H1 (cell line): ENCODE measurements around the gene LIMK1. TPM values are rescaled to one million over a fixed set of nuclear protein-coding genes. Genes with fewer than 3 reads are reported as not detected.

Source experiments
- CTCF ChIA-PET: fragments of 300-600 bp; sonication (Branson Sonifier 250); formaldehyde crosslinking; loops from one replicate; lab custom pipeline; 2021; ENCODE audit not compliant: partially characterized antibody; lab: Charles Lee
- POLR2A ChIA-PET: fragments of 300-600 bp; sonication (Branson Sonifier 250); formaldehyde crosslinking; loops from one replicate; lab custom pipeline; 2021; ENCODE audit warnings: inconsistent platforms; ENCODE audit not compliant: partially characterized antibody; lab: Charles Lee
- DNase-seq, 2 experiments: peaks; one replicate each; pipeline versions ENCODE4 v3.0.0 to v3.0.0-alpha.2; 2010 to 2022; ENCODE audit warnings: low spot score in 2 of 2, low read depth in 1 of 2, mixed read lengths in 1 of 2
- FAIRE-seq: peaks from 2 replicates; lab custom pipeline; 2011; peaks lifted over from hg19 to GRCh38; lab: Jason Lieb, UNC
- H2AFZ ChIP-seq: 2 replicates; pipeline ENCODE4 v1.8.1; 2012; ENCODE audit warnings: low read length, inconsistent platforms
- H2AK5ac ChIP-seq: 2 replicates; pipeline ENCODE4 v1.6.1; 2013; ENCODE audit warnings: low read depth, low read length
- H2BK120ac ChIP-seq: replicated peaks from 2 replicates; pipeline ENCODE3; 2013; ENCODE audit warnings: low read depth, low read length, inconsistent platforms
- H2BK12ac ChIP-seq: 2 replicates; pipeline ENCODE4 v1.6.1; 2013; ENCODE audit warnings: low read depth, low read length
- H2BK15ac ChIP-seq: 2 replicates; pipeline ENCODE4 v1.6.1; 2013; ENCODE audit warnings: low read length
- H2BK20ac ChIP-seq: 2 replicates; pipeline ENCODE4 v1.6.1; 2013; ENCODE audit warnings: low read length
- H2BK5ac ChIP-seq: 2 replicates; pipeline ENCODE4 v1.6.1; 2013; ENCODE audit warnings: low read depth, low read length
- H3K14ac ChIP-seq: 2 replicates; pipeline ENCODE4 v1.6.1; 2013; ENCODE audit warnings: inconsistent platforms; ENCODE audit not compliant: insufficient read length
- H3K18ac ChIP-seq: 2 replicates; pipeline ENCODE4 v1.6.1; 2013; ENCODE audit warnings: low read length; ENCODE audit errors: extremely low read depth
- H3K23ac ChIP-seq: 2 replicates; pipeline ENCODE4 v1.6.1; 2013; ENCODE audit warnings: inconsistent platforms; ENCODE audit not compliant: insufficient read length
- H3K23me2 ChIP-seq: 2 replicates; pipeline ENCODE4 v1.6.1; 2013; ENCODE audit warnings: low read depth, low read length
- H3K27ac ChIP-seq: 2 replicates; pipeline ENCODE4 v1.6.1; 2011; ENCODE audit warnings: low read depth, low read length, inconsistent platforms
- H3K27me3 ChIP-seq, 4 experiments: replicated peaks in 1 of 4; 1 replicate in 1 of 4; 2 replicates in 3 of 4; pipeline versions ENCODE4 v1.6.1 to v1.8.1; 2011 to 2013; ENCODE audit warnings: low read length in 3 of 4, mild to moderate bottlenecking in 3 of 4, inconsistent platforms in 2 of 4, mixed read lengths in 2 of 4, moderate library complexity in 1 of 4; ENCODE audit not compliant: control insufficient read depth in 3 of 4, insufficient read depth in 3 of 4; ENCODE audit errors: extremely low read depth in 1 of 4
- H3K36me3 ChIP-seq, 4 experiments: 2 replicates each; pipeline versions ENCODE4 v1.6.1 to v1.8.1; 2011 to 2013; ENCODE audit warnings: mild to moderate bottlenecking in 4 of 4, low read length in 3 of 4, moderate library complexity in 2 of 4, control low read depth in 1 of 4, inconsistent platforms in 1 of 4; ENCODE audit not compliant: insufficient read depth in 4 of 4, control insufficient read depth in 2 of 4
- H3K4ac ChIP-seq: replicated peaks from 2 replicates; pipeline ENCODE3; 2013; ENCODE audit warnings: low read length, low read depth, mixed read lengths, inconsistent platforms; ENCODE audit not compliant: insufficient read length
- H3K4me1 ChIP-seq, 4 experiments: replicated peaks in 1 of 4; 1 replicate in 1 of 4; 2 replicates in 3 of 4; pipeline versions ENCODE4 v1.6.1 to v1.8.1; 2011 to 2013; ENCODE audit warnings: low read length in 3 of 4, inconsistent platforms in 2 of 4, mixed read lengths in 1 of 4; ENCODE audit not compliant: insufficient read depth in 4 of 4, control insufficient read depth in 3 of 4
- H3K4me2 ChIP-seq, 2 experiments: 2 replicates each; pipeline versions ENCODE4 v1.6.1 to v1.8.1; 2011 to 2013; ENCODE audit warnings: low read depth in 2 of 2, low read length in 2 of 2, control low read depth in 1 of 2, inconsistent platforms in 1 of 2, mild to moderate bottlenecking in 1 of 2; ENCODE audit not compliant: insufficient read depth in 1 of 2
- H3K4me3 ChIP-seq, 4 experiments: fragments of 200-600, 300-600 bp in 1 of 4; sonication (generic), shearing (Covaris generic), sonication (Bioruptor Twin) in 1 of 4; 2 replicates each; pipeline versions ENCODE4 v1.5.1 to v1.8.1; 2011 to 2016; ENCODE audit warnings: low read length in 4 of 4, low read depth in 3 of 4, control low read depth in 2 of 4, inconsistent platforms in 2 of 4, mild to moderate bottlenecking in 2 of 4, mixed read lengths in 1 of 4, moderate library complexity in 1 of 4; ENCODE audit not compliant: insufficient read depth in 2 of 4; ENCODE audit errors: extremely low read depth in 1 of 4
- H3K56ac ChIP-seq: replicated peaks from 2 replicates; pipeline ENCODE3; 2013; ENCODE audit warnings: low read depth, mild to moderate bottlenecking, mixed read lengths, low read length, inconsistent platforms; ENCODE audit not compliant: insufficient read length
- H3K79me1 ChIP-seq: 2 replicates; pipeline ENCODE4 v1.6.1; 2013; ENCODE audit warnings: low read depth, low read length, control low read depth
- H3K79me2 ChIP-seq, 2 experiments: 2 replicates each; pipeline versions ENCODE4 v1.6.1 to v1.8.1; 2012 to 2013; ENCODE audit warnings: low read length in 2 of 2, mild to moderate bottlenecking in 2 of 2, inconsistent platforms in 1 of 2; ENCODE audit not compliant: insufficient read depth in 2 of 2, control insufficient read depth in 1 of 2
- H3K9ac ChIP-seq, 4 experiments: replicated peaks in 1 of 4; 1 replicate in 1 of 4; 2 replicates in 3 of 4; pipeline versions ENCODE4 v1.6.1 to v1.8.1; 2011 to 2013; ENCODE audit warnings: low read depth in 3 of 4, low read length in 3 of 4, control low read depth in 2 of 4, mild to moderate bottlenecking in 2 of 4, moderate library complexity in 2 of 4, inconsistent platforms in 1 of 4; ENCODE audit errors: extremely low read depth in 1 of 4
- H3K9me3 ChIP-seq, 2 experiments: 2 replicates each; pipeline versions ENCODE4 v1.6.1 to v1.8.1; 2012 to 2013; ENCODE audit warnings: mild to moderate bottlenecking in 2 of 2, moderate library complexity in 2 of 2, control low read depth in 1 of 2, inconsistent platforms in 1 of 2, low read depth in 1 of 2, low read length in 1 of 2, mixed read lengths in 1 of 2; ENCODE audit not compliant: insufficient read depth in 2 of 2
- H4K20me1 ChIP-seq, 2 experiments: replicated peaks in 1 of 2; 2 replicates each; pipeline versions ENCODE3 to v1.8.1; 2011 to 2013; ENCODE audit warnings: inconsistent platforms in 2 of 2, low read length in 2 of 2, mild to moderate bottlenecking in 1 of 2; ENCODE audit not compliant: insufficient read depth in 2 of 2, control insufficient read depth in 1 of 2
- H4K5ac ChIP-seq: 2 replicates; pipeline ENCODE4 v1.6.1; 2013; ENCODE audit warnings: low read length, low read depth, mixed read lengths, inconsistent platforms; ENCODE audit not compliant: insufficient read length
- H4K8ac ChIP-seq: 2 replicates; pipeline ENCODE4 v1.8.0; 2013; ENCODE audit warnings: mild to moderate bottlenecking, moderate library complexity, low read length, inconsistent platforms; ENCODE audit not compliant: insufficient read depth; ENCODE audit errors: extremely low read depth
- H4K91ac ChIP-seq: replicated peaks from 2 replicates; pipeline ENCODE3; 2013; ENCODE audit warnings: low read length, mixed read lengths, inconsistent platforms; ENCODE audit not compliant: insufficient read length
- BCL11A ChIP-seq, 2 experiments: IDR thresholded peaks; one replicate each; pipeline ENCODE4 v1.6.1; 2011; ENCODE audit warnings: low read depth in 2 of 2, low read length in 2 of 2, mild to moderate bottlenecking in 2 of 2
- CHD1 ChIP-seq: IDR thresholded peaks from 2 replicates; pipeline ENCODE4 v1.6.1; 2012; ENCODE audit warnings: low read depth, low read length, improper control_type of control experiment
- EP300 ChIP-seq, 2 experiments: IDR thresholded peaks; 1 replicate in 1 of 2; 2 replicates in 1 of 2; pipeline ENCODE4 v1.6.1; 2011 to 2012; ENCODE audit warnings: low read depth in 2 of 2, low read length in 2 of 2, mild to moderate bottlenecking in 2 of 2, borderline replicate concordance in 1 of 2, inconsistent platforms in 1 of 2, moderate library complexity in 1 of 2
- HDAC6 ChIP-seq: IDR thresholded peaks from one replicate; pipeline ENCODE4 v1.7.1; 2012; ENCODE audit warnings: low read depth, mild to moderate bottlenecking, inconsistent platforms, low read length, moderate library complexity
- MAFK ChIP-seq: IDR thresholded peaks from 2 replicates; pipeline ENCODE4 v1.6.1; 2012; ENCODE audit warnings: low read depth, mild to moderate bottlenecking, improper control_type of control experiment, low read length
- POLR2AphosphoS5 ChIP-seq: IDR thresholded peaks from 2 replicates; pipeline ENCODE4 v1.6.1; 2011; ENCODE audit warnings: low read depth, low read length
- RAD21 ChIP-seq, 2 experiments: IDR thresholded peaks in 1 of 2; conservative IDR thresholded peaks in 1 of 2; 2 replicates each; pipeline ENCODE4 v1.6.1; 2011; ENCODE audit warnings: low read depth in 2 of 2, low read length in 2 of 2, improper control_type of control experiment in 1 of 2, inconsistent platforms in 1 of 2, mild to moderate bottlenecking in 1 of 2, moderate library complexity in 1 of 2
- RBBP5 ChIP-seq: IDR thresholded peaks from 2 replicates; pipeline ENCODE4 v1.7.1; 2012; ENCODE audit warnings: low read depth, mild to moderate bottlenecking, inconsistent platforms, low read length, moderate library complexity, borderline replicate concordance
- SIRT6 ChIP-seq: IDR thresholded peaks from one replicate; pipeline ENCODE4 v1.7.1; 2012; ENCODE audit warnings: low read length, inconsistent platforms
- SIX5 ChIP-seq: IDR thresholded peaks from 2 replicates; pipeline ENCODE4 v1.6.1; 2011; ENCODE audit warnings: mild to moderate bottlenecking, low read depth, low read length
- TEAD4 ChIP-seq: IDR thresholded peaks from 2 replicates; pipeline ENCODE4 v1.6.1; 2012; ENCODE audit warnings: low read depth, low read length, inconsistent platforms, mixed read lengths
- WGBS, 2 experiments: shearing (Covaris generic) in 1 of 2; methylation state at CpG; one replicate each; pipeline versions ENCODE4 v1.1.6 to v1.1.7; 2013 to 2015; ENCODE audit warnings: low lambda C conversion rate in 2 of 2, mixed read lengths in 2 of 2, inconsistent platforms in 1 of 2, low coverage in 1 of 2, missing lambda C conversion rate in 1 of 2; ENCODE audit not compliant: insufficient replicate concordance in 2 of 2, insufficient coverage in 1 of 2, insufficient read length in 1 of 2; ENCODE audit errors: extremely low coverage in 1 of 2, missing lambda C conversion rate in 1 of 2; 5-methylcytosine and 5-hydroxymethylcytosine counted together
- polyA plus RNA-seq, 7 experiments: library from polyadenylated mRNA; depleted of rRNA in 3 of 7; stranded (reverse) in 5 of 7; unstranded in 2 of 7; fragments of >200 nt in 5 of 7; fragments of 200-250 nt in 2 of 7; gene quantifications; 1 replicate in 5 of 7; 2 replicates in 1 of 7; 4 replicates in 1 of 7; pipeline versions ENCODE4 v1.2.1 to v1.2.3, GENCODE V29; 2011 to 2013; ENCODE audit warnings: missing spikeins in 2 of 7, mixed read lengths in 2 of 7
- total RNA-seq: library from RNA; stranded (reverse); fragmentation: NEBNext Ultra II Directional; extraction: Animal tissue kit (Norgen Biotek cat#: 25700); gene quantifications from 2 replicates; pipeline ENCODE4 v1.2.1, GENCODE V29; 2021

The LIMK1 gene
- total and polyA plus RNA-seq, 2 of the 8 experiments (the other 6 are each of a cell fraction or from before 2014, with no cell fraction given): 93.5 to 108 TPM

- 7% methylated on average over 17 of the region's 61 CpGs; no CpG with 5 or more reads in 1 of the 2 experiments for WGBS, 2 experiments
- H4K91ac ChIP-seq: no peak overlapping the region
- peak overlapping the region; percentile 81; the same call in 1 of the 2 replicates for H2BK15ac ChIP-seq
- no peak overlapping the region for H4K8ac ChIP-seq
- peak overlapping the region; percentile 45 to 75 (median 59) for H3K9ac ChIP-seq
- peak overlapping the region; percentile 83 for H2BK5ac ChIP-seq
- no peak overlapping the region for H2BK120ac ChIP-seq
- ChIA-PET CTCF (interaction anchor here (0.6 to 1.8 kb wide), 8 partner anchors 9 to 122 kb away, joined by 3 to 7 read pairs (median 4); no protein-coding TSS in a partner anchor), POLR2A (interaction anchor here (0.7 to 5.0 kb wide), 9 partner anchors 8 to 99 kb away, joined by 3 to 18 read pairs (median 4); partner anchors contain the start of gene EIF4H)
- peaks cover 0 to 9% of the 10 kb centered on the region in 2 experiments; a peak in 1 of 4 replicates for H3K79me2 ChIP-seq
- H3K27ac ChIP-seq: no peak overlapping the region; the same call in 1 of the 2 replicates
- no peak overlapping the region for H3K23ac ChIP-seq
- H3K14ac ChIP-seq: no peak overlapping the region
- no peak for FAIRE-seq
- peaks cover 16% of the 10 kb centered on the region for H3K79me1 ChIP-seq
- H3K4me3 ChIP-seq: peak overlapping the region; percentile 59 to 90 (median 64)
- no peaks in the 10 kb centered on the region for H3K27me3 ChIP-seq
- peaks cover 2 to 8% of the 10 kb centered on the region in 2 experiments for H4K20me1 ChIP-seq
- peak overlapping the region; percentile 75; the same call in 1 of the 2 replicates for H2AK5ac ChIP-seq
- H3K18ac ChIP-seq: peak overlapping the region; percentile 78
- no peak overlapping the region for H4K5ac ChIP-seq
- H3K23me2 ChIP-seq: peaks cover 6% of the 10 kb centered on the region; the same call in 1 of the 2 replicates
- DNase-seq: peak in 1 of 2 experiments; percentile 67
- no peaks in the 10 kb centered on the region for H3K9me3 ChIP-seq
- H2BK12ac ChIP-seq: peak overlapping the region; percentile 75; the same call in 1 of the 2 replicates
- H2AFZ ChIP-seq: no peak overlapping the region
- peak overlapping the region; percentile 88 to 94 for H3K4me2 ChIP-seq
- no peak overlapping the region for H3K56ac ChIP-seq
- peaks cover 0 to 17% (median 12%) of the 10 kb centered on the region in 4 experiments; a peak in 6 of 7 replicates for H3K4me1 ChIP-seq
- H2BK20ac ChIP-seq: no peak overlapping the region
- H3K36me3 ChIP-seq: peaks cover 0 to 18% (median 7%) of the 10 kb centered on the region in 4 experiments; a peak in 5 of 8 replicates
- H3K4ac ChIP-seq: no peak overlapping the region
- TF ChIP-seq POLR2AphosphoS5: no peak; the same call in 1 of the 2 replicates
- TF ChIP-seq SIRT6: no peak
- TF ChIP-seq RBBP5: 0 out of 2 replicates have a peak, but pooled peaks have one; percentile 43
- TF ChIP-seq SIX5: no peak
- TF ChIP-seq BCL11A (IDR thresholded peaks at IDR 0.05; ENCODE audit: low read depth in 2 of 2, low read length in 2 of 2): no peak
- TF ChIP-seq HDAC6: no peak
- TF ChIP-seq TEAD4: no peak
- TF ChIP-seq RAD21 (IDR thresholded peaks at IDR 0.05 in 1 of 2, conservative IDR thresholded peaks at IDR 0.05 in 1 of 2; ENCODE audit: low read depth in 2 of 2, low read length in 2 of 2): no peak
- no peak for TF ChIP-seq CHD1
- no peak for TF ChIP-seq EP300 (IDR thresholded peaks at IDR 0.05; ENCODE audit: borderline replicate concordance in 1 of 2, low read depth in 2 of 2, low read length in 2 of 2)
- no peak for TF ChIP-seq MAFK
Measured at GRCh38 chr7:74083928-74084721, 521 bp downstream of the LIMK1 start.
